Mammary microvascular endothelial cell (primary cell): ENCODE data around the gene PINLYP. TPM values are rescaled to one million over a fixed set of nuclear protein-coding genes. Genes with fewer than 3 reads are reported as not detected.

ENCODE experiments used
- total RNA-seq: library from RNA; depleted of rRNA; stranded (reverse); fragments of >200 nt; gene quantifications from 2 replicates; pipeline ENCODE4 v1.2.3, GENCODE V29; 2015

Gene PINLYP
- 0.44 and 1.00 TPM in 2 replicates for total RNA-seq

GRCh38 chr19:43575156-43575950 lies at the start of gene PINLYP, which contains the start of gene XRCC1:
PINLYP (plus strand) TSS chr19:43575801; CDS start chr19:43577192, 1,391 bp downstream.
XRCC1 (minus strand) TSS chr19:43575527; CDS start chr19:43575458, 69 bp downstream.

GRCh38 chr19:43526884-43527859 lies 48.4 kb upstream of the PINLYP start, which contains the start of gene ETHE1:
ETHE1 (minus strand) TSS chr19:43527201; CDS start chr19:43527177, 24 bp downstream.

GRCh38 chr19:43532962-43533545 lies 42.5 kb upstream of the PINLYP start, which contains the start of gene ZNF575:
ZNF575 (plus strand) TSS chr19:43533188; CDS start chr19:43534423, 1,235 bp downstream.

GRCh38 chr19:43595999-43596841 lies 20.6 kb downstream of the PINLYP start, which contains the start of the genes IRGQ and ZNF576:
IRGQ (minus strand) TSS chr19:43596134; CDS start chr19:43595338, 796 bp downstream.
ZNF576 (plus strand) TSS chr19:43596595; CDS start chr19:43597109, 514 bp downstream.

GRCh38 chr19:43611788-43612187 lies 36.2 kb downstream of the PINLYP start, which contains the start of gene SRRM5:
SRRM5 (plus strand) TSS chr19:43612088; CDS start chr19:43612122, 34 bp downstream.

GRCh38 chr19:43619262-43620060 lies 43.9 kb downstream of the PINLYP start, which contains the start of gene ZNF428:
ZNF428 (minus strand) TSS chr19:43619629; CDS start chr19:43614304, 5,325 bp downstream.

Other genes with a start within 250 kb of the PINLYP start
- gene CD177, start 222.1 kb upstream of the PINLYP start, total RNA-seq = 0.13 and 0.34 TPM in 2 replicates
- not detected in 2 replicates for gene TEX101, start 160.9 kb upstream of the PINLYP start, total RNA-seq
- 0.10 TPM in 1 of 2 replicates, not detected in the other for gene LYPD3, start 110.2 kb upstream of the PINLYP start, total RNA-seq
- 2.9 and 5.4 TPM in 2 replicates for gene PHLDB3, start 71.1 kb upstream of the PINLYP start, total RNA-seq
- gene ETHE1, start 48.6 kb upstream of the PINLYP start, total RNA-seq = 57.5 and 60.8 TPM in 2 replicates
- 0.07 and 0.15 TPM in 2 replicates for gene ZNF575, start 42.6 kb upstream of the PINLYP start, total RNA-seq
- 23.6 and 24.1 TPM in 2 replicates for gene XRCC1, start 274 bp upstream of the PINLYP start, total RNA-seq
- 23.6 and 24.0 TPM in 2 replicates for gene IRGQ, start 20.3 kb downstream of the PINLYP start, total RNA-seq
- gene ZNF576, start 20.8 kb downstream of the PINLYP start, total RNA-seq = 11.8 and 16.6 TPM in 2 replicates
- gene SRRM5, start 36.3 kb downstream of the PINLYP start, total RNA-seq = 0.33 TPM in 1 of 2 replicates, not detected in the other
- gene ZNF428, start 43.8 kb downstream of the PINLYP start, total RNA-seq = 42.8 and 50.8 TPM in 2 replicates
- 1.1 and 1.6 TPM in 2 replicates for gene CADM4, start 64.0 kb downstream of the PINLYP start, total RNA-seq
- 168 and 177 TPM in 2 replicates for gene PLAUR, start 94.4 kb downstream of the PINLYP start, total RNA-seq
- gene IRGC, start 140.3 kb downstream of the PINLYP start, total RNA-seq = not detected in 2 replicates
- gene SMG9, start 179.2 kb downstream of the PINLYP start, total RNA-seq = 12.0 and 16.7 TPM in 2 replicates
- gene KCNN4, start 205.2 kb downstream of the PINLYP start, total RNA-seq = 1.3 and 3.2 TPM in 2 replicates
- 2.4 and 3.9 TPM in 2 replicates for gene LYPD5, start 226.6 kb downstream of the PINLYP start, total RNA-seq